Neuronal stem cell (in vitro differentiated cells): ENCODE data around the gene YPEL5.

Experiments
- DNase-seq: peaks from one replicate; pipeline ENCODE4 v3.0.0-alpha.2; 2013; ENCODE audit warnings: low spot score
- H2AFZ ChIP-seq: one replicate; pipeline ENCODE4 v1.6.1; 2013; ENCODE audit warnings: mild to moderate bottlenecking, low read length, inconsistent platforms
- H2AK5ac ChIP-seq: 2 replicates; pipeline ENCODE4 v1.6.1; 2013; ENCODE audit warnings: low read depth, mild to moderate bottlenecking, inconsistent platforms, low read length, moderate library complexity, mixed read lengths
- H2BK120ac ChIP-seq: 2 replicates; pipeline ENCODE4 v1.6.1; 2013; ENCODE audit warnings: low read depth, mild to moderate bottlenecking, inconsistent platforms, low read length, moderate library complexity, mixed read lengths
- H2BK12ac ChIP-seq: one replicate; pipeline ENCODE4 v1.6.1; 2013; ENCODE audit warnings: low read length, inconsistent platforms
- H2BK15ac ChIP-seq: 2 replicates; pipeline ENCODE4 v1.6.1; 2013; ENCODE audit warnings: mild to moderate bottlenecking, low read length, inconsistent platforms, mixed read lengths
- H2BK5ac ChIP-seq: one replicate; pipeline ENCODE4 v1.6.1; 2013; ENCODE audit warnings: inconsistent platforms, mild to moderate bottlenecking, low read length, moderate library complexity
- H3K14ac ChIP-seq: one replicate; pipeline ENCODE4 v1.6.1; 2013; ENCODE audit warnings: low read length, inconsistent platforms
- H3K18ac ChIP-seq: 2 replicates; pipeline ENCODE4 v1.6.1; 2013; ENCODE audit warnings: low read length, inconsistent platforms
- H3K23ac ChIP-seq: 2 replicates; pipeline ENCODE4 v1.6.1; 2013; ENCODE audit warnings: low read depth, mild to moderate bottlenecking, mixed read lengths, low read length, inconsistent platforms; ENCODE audit not compliant: poor library complexity
- H3K27ac ChIP-seq: replicated peaks from 3 replicates; pipeline ENCODE4 v1.5.1; 2013; ENCODE audit warnings: low read length, inconsistent platforms
- H3K27me3 ChIP-seq, 3 experiments: 2 replicates each; pipeline ENCODE4 v1.6.1; 2013; ENCODE audit warnings: low read length in 3 of 3, mild to moderate bottlenecking in 2 of 3, inconsistent platforms in 1 of 3, low read depth in 1 of 3, mixed read lengths in 1 of 3, moderate library complexity in 1 of 3; ENCODE audit not compliant: control insufficient read depth in 3 of 3, insufficient read depth in 3 of 3
- H3K36me3 ChIP-seq, 2 donors: replicated peaks in 1 of 2; 2 replicates each; pipeline ENCODE4 v1.6.1; 2013; ENCODE audit warnings: low read length in 2 of 2; ENCODE audit not compliant: control insufficient read depth in 2 of 2, insufficient read depth in 2 of 2
- H3K4ac ChIP-seq: 2 replicates; pipeline ENCODE4 v1.6.1; 2013; ENCODE audit warnings: inconsistent platforms, mild to moderate bottlenecking, low read length, moderate library complexity
- H3K4me1 ChIP-seq, 2 donors: 1 replicate in 1 of 2; 2 replicates in 1 of 2; pipeline ENCODE4 v1.6.1; 2013; ENCODE audit warnings: low read length in 2 of 2, low read depth in 1 of 2; ENCODE audit not compliant: control insufficient read depth in 2 of 2, insufficient read depth in 1 of 2
- H3K4me2 ChIP-seq: one replicate; pipeline ENCODE4 v1.6.1; 2013; ENCODE audit warnings: mild to moderate bottlenecking, low read length, inconsistent platforms; ENCODE audit not compliant: insufficient read depth, poor library complexity, severe bottlenecking
- H3K4me3 ChIP-seq, 2 donors: 2 replicates each; pipeline ENCODE4 v1.5.1; 2013; ENCODE audit warnings: low read length in 2 of 2, mild to moderate bottlenecking in 2 of 2, inconsistent platforms in 1 of 2, moderate library complexity in 1 of 2
- H3K79me1 ChIP-seq: one replicate; pipeline ENCODE4 v1.6.1; 2013; ENCODE audit warnings: low read depth, mild to moderate bottlenecking, inconsistent platforms, low read length, moderate library complexity
- H3K9ac ChIP-seq: one replicate; pipeline ENCODE4 v1.6.1; 2013; ENCODE audit warnings: mild to moderate bottlenecking, low read depth, low read length, inconsistent platforms; ENCODE audit not compliant: poor library complexity
- H3K9me3 ChIP-seq, 2 donors: replicated peaks in 1 of 2; 2 replicates each; pipeline versions ENCODE3 to v1.6.1; 2013; ENCODE audit warnings: low read length in 2 of 2, mild to moderate bottlenecking in 2 of 2, inconsistent platforms in 1 of 2, low read depth in 1 of 2, mixed read lengths in 1 of 2, moderate library complexity in 1 of 2; ENCODE audit not compliant: control insufficient read depth in 2 of 2, insufficient read depth in 1 of 2
- H4K8ac ChIP-seq: one replicate; pipeline ENCODE4 v1.6.1; 2013; ENCODE audit warnings: low read depth, mild to moderate bottlenecking, inconsistent platforms, low read length, moderate library complexity
- H4K91ac ChIP-seq: one replicate; pipeline ENCODE4 v1.6.1; 2013; ENCODE audit warnings: low read length, low read depth, mild to moderate bottlenecking, inconsistent platforms; ENCODE audit not compliant: poor library complexity
- WGBS, 2 donors: extraction: QIAGEN DNeasy Blood & Tissue Kit; methylation state at CpG; one replicate each; pipeline ENCODE4 v1.1.7; 2013; ENCODE audit warnings: missing lambda C conversion rate in 2 of 2, mixed read lengths in 1 of 2; ENCODE audit not compliant: insufficient read length in 2 of 2, insufficient replicate concordance in 1 of 2; ENCODE audit errors: extremely low coverage in 2 of 2; 5-methylcytosine and 5-hydroxymethylcytosine counted together

YPEL5 gene

DNA sequence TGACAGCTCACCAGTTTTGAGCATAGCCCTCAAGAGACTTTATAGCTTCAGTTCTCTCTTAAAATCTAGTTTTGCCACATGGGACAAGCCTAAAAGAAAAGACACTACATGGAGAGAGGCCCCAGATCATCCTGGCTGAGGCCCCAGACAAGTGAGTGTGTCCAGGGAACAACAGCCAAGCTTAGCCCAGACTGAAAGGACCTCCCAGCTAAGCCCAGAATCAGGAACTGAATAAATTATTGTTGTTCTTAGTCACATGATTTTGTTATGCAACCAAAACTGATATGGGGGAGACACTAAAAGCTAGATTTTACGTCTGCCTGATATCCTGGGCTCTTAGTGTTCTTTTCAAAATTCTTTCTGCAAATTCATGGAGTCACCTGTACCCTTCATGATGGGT lies 55.2 kb downstream of the YPEL5 start:
- Histone ChIP-seq H3K36me3 (no peaks in the 10 kb centered on the region), H3K14ac (no peak overlapping the region), H3K4me1 (no peaks in the 10 kb centered on the region), H3K4ac (no peak overlapping the region), H3K9me3 (no peaks in the 10 kb centered on the region), H3K4me2 (no peak overlapping the region), H3K23ac (no peak overlapping the region), H2BK5ac (no peak overlapping the region), H2BK15ac (no peak overlapping the region), H3K79me1 (no peaks in the 10 kb centered on the region), H2AFZ (no peak overlapping the region), H3K18ac (no peak overlapping the region), H2AK5ac (no peak overlapping the region), H2BK12ac (no peak overlapping the region), H3K27ac (no peak overlapping the region), H4K8ac (no peak overlapping the region), H2BK120ac (no peak overlapping the region), H3K9ac (no peak overlapping the region), H4K91ac (no peak overlapping the region), H3K4me3 (no peak overlapping the region), H3K27me3 (peaks cover 0 to 23% (median 0%) of the 10 kb centered on the region in 3 experiments)
- no peak for DNase-seq
- WGBS, 2 donors, result no CpG with 5 or more reads among the region's 1 CpG

GRCh38 chr2:30203156-30203555 lies 56.3 kb downstream of the YPEL5 start:
- no peak overlapping the region for H4K8ac ChIP-seq
- H2AK5ac ChIP-seq, result no peak overlapping the region
- H3K4ac ChIP-seq, result no peak overlapping the region
- WGBS, 2 donors, result no CpG with 5 or more reads among the region's 7 CpGs
- no peak overlapping the region for H3K27ac ChIP-seq
- H2BK120ac ChIP-seq, result no peak overlapping the region
- no peak for DNase-seq
- H3K79me1 ChIP-seq, result no peaks in the 10 kb centered on the region
- no peak overlapping the region for H2BK15ac ChIP-seq
- no peak overlapping the region for H3K4me2 ChIP-seq
- no peak overlapping the region for H3K14ac ChIP-seq
- H3K4me1 ChIP-seq, result no peaks in the 10 kb centered on the region
- no peak overlapping the region for H3K9ac ChIP-seq
- H2AFZ ChIP-seq, result no peak overlapping the region
- H4K91ac ChIP-seq, result no peak overlapping the region
- no peak overlapping the region for H2BK5ac ChIP-seq
- H3K23ac ChIP-seq, result no peak overlapping the region
- no peak overlapping the region for H3K4me3 ChIP-seq
- H2BK12ac ChIP-seq, result no peak overlapping the region
- H3K18ac ChIP-seq, result no peak overlapping the region
- H3K36me3 ChIP-seq, result no peaks in the 10 kb centered on the region
- no peaks in the 10 kb centered on the region for H3K9me3 ChIP-seq
- H3K27me3 ChIP-seq, result peaks cover 0 to 23% (median 0%) of the 10 kb centered on the region in 3 experiments

DNA sequence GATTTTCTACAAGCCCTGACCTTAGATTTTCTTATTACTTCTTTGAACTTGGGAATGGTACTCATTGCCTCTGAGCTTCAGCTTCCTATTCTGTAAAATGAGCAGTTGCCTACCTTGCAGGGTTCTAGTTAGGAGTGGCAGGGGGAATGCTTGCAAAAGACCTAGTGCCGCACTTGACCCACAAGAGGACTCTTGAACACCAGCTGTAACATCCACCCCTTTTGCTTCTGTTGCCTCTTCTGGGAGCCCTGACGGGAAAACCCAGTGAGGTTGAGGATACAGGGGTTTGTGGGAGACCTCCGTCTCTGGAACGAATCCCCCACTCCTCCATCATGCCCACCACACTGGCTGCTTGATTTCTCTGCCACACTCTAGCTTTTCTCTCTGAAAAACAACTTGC lies 57.5 kb downstream of the YPEL5 start:
- H3K4me1 ChIP-seq, result no peaks in the 10 kb centered on the region
- no peak overlapping the region for H3K4me3 ChIP-seq
- no peak overlapping the region for H2AK5ac ChIP-seq
- no peaks in the 10 kb centered on the region for H3K9me3 ChIP-seq
- H2BK120ac ChIP-seq, result no peak overlapping the region
- H3K18ac ChIP-seq, result no peak overlapping the region
- H3K27ac ChIP-seq, result no peak overlapping the region
- H2BK15ac ChIP-seq, result no peak overlapping the region
- no peak overlapping the region for H3K23ac ChIP-seq
- H2BK5ac ChIP-seq, result no peak overlapping the region
- no peak overlapping the region for H3K9ac ChIP-seq
- peaks cover 0 to 25% (median 0%) of the 10 kb centered on the region in 3 experiments for H3K27me3 ChIP-seq
- no peak overlapping the region for H2AFZ ChIP-seq
- H4K8ac ChIP-seq, result no peak overlapping the region
- DNase-seq, result no peak
- no peak overlapping the region for H3K14ac ChIP-seq
- no peak overlapping the region for H4K91ac ChIP-seq
- H3K79me1 ChIP-seq, result no peaks in the 10 kb centered on the region
- H2BK12ac ChIP-seq, result no peak overlapping the region
- no peak overlapping the region for H3K4me2 ChIP-seq
- H3K4ac ChIP-seq, result no peak overlapping the region
- no peaks in the 10 kb centered on the region for H3K36me3 ChIP-seq
- WGBS, 2 donors, result no CpG with 5 or more reads among the region's 4 CpGs

DNA sequence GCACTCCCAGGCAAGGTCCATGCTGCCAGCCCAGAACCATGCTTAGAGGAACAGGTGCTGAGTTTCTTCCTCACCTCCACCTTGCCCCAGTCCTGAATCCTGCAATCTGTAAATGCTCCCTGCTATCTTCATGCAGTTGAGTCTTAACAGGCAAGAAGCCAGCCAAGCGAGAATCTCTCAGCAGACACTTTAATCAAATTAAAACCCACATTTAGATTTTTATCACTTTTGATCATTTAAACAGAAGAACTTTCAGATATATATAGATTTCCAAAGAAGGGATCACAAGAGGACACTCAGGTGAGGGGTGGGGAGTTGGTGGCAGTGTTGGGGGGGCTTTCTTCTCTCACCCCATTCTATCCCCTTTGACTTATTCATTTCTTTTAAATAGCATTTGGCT lies 58.6 kb downstream of the YPEL5 start:
- no peak overlapping the region for H3K4ac ChIP-seq
- no peak overlapping the region for H2BK120ac ChIP-seq
- no peak overlapping the region for H3K9ac ChIP-seq
- no peaks in the 10 kb centered on the region for H3K36me3 ChIP-seq
- no peak overlapping the region for H4K8ac ChIP-seq
- H3K27me3 ChIP-seq, result peaks cover 0 to 20% (median 0%) of the 10 kb centered on the region in 3 experiments
- H2BK12ac ChIP-seq, result no peak overlapping the region
- no peak overlapping the region for H4K91ac ChIP-seq
- H3K27ac ChIP-seq, result no peak overlapping the region
- H3K18ac ChIP-seq, result no peak overlapping the region
- no peak overlapping the region for H2AK5ac ChIP-seq
- H3K79me1 ChIP-seq, result no peaks in the 10 kb centered on the region
- whole genome bisulfite sequencing, 2 donors, result no CpG with 5 or more reads among the region's 1 CpG
- no peak overlapping the region for H3K14ac ChIP-seq
- no peak overlapping the region for H3K4me3 ChIP-seq
- no peak overlapping the region for H3K23ac ChIP-seq
- no peak overlapping the region for H2BK5ac ChIP-seq
- no peak overlapping the region for H3K4me2 ChIP-seq
- no peaks in the 10 kb centered on the region for H3K4me1 ChIP-seq
- H2BK15ac ChIP-seq, result no peak overlapping the region
- H2AFZ ChIP-seq, result no peak overlapping the region
- DNase-seq, result no peak
- H3K9me3 ChIP-seq, result no peaks in the 10 kb centered on the region
